AG04450 (cell line): ENCODE data around the gene ZFAND6. TPM values are rescaled to one million over a fixed set of nuclear protein-coding genes. Genes with fewer than 3 reads are reported as not detected.
"Not testable (repeated sequence)": the region's sequence is repeated elsewhere in the genome, so short reads cannot be mapped to it uniquely, and the experiment has no call there.

ENCODE experiments used
- CTCF ChIA-PET: fragments of 300-600, 350-600 bp; formaldehyde crosslinking; extraction: SDS; loops from one replicate; lab custom pipeline; 2022; ENCODE audit warnings: antibody characterized with exemption, inconsistent platforms; lab: Charles Lee
- POLR2A ChIA-PET: fragments of 350-600 bp; formaldehyde crosslinking; extraction: SDS; loops from one replicate; lab custom pipeline; 2021; ENCODE audit warnings: antibody characterized with exemption, inconsistent platforms; lab: Yijun Ruan, JAX
- DNase-seq: peaks from one replicate; pipeline ENCODE4 v3.0.0-alpha.2; 2011; ENCODE audit warnings: low read depth, low spot score
- H3K27ac ChIP-seq: one replicate; pipeline ENCODE4 v1.5.1; 2012; ENCODE audit warnings: low read depth, low read length, control low read depth
- H3K27me3 ChIP-seq: one replicate; pipeline ENCODE4 v1.6.0; 2012; ENCODE audit warnings: low read length; ENCODE audit not compliant: control insufficient read depth, insufficient read depth
- H3K4me3 ChIP-seq: 2 replicates; pipeline ENCODE4 v1.5.1; 2011; ENCODE audit warnings: mild to moderate bottlenecking, low read depth, low read length, control low read depth
- H3K9me3 ChIP-seq: 2 replicates; pipeline ENCODE4 v1.5.1; 2012; ENCODE audit warnings: low read length; ENCODE audit not compliant: control insufficient read depth, insufficient read depth
- polyA minus RNA-seq: library from RNA; depleted of rRNA, polyadenylated mRNA; stranded (reverse); fragments of >200 nt; gene quantifications from 2 replicates; pipeline ENCODE4 v1.2.3, GENCODE V29; 2011; rRNA and poly(A)+ RNA removed
- polyA plus RNA-seq: library from polyadenylated mRNA; depleted of rRNA; stranded (reverse); fragments of >200 nt; gene quantifications from 2 replicates; pipeline ENCODE4 v1.2.3, GENCODE V29; 2011; rRNA removed
- TF ChIP-seq, protein P1 (sequence below): IDR thresholded peaks from 2 replicates; pipeline ENCODE4 v1.5.1; 2011; ENCODE audit warnings: low read depth, low read length, control low read depth, inconsistent platforms

The ZFAND6 gene
- polyA plus RNA-seq (132 and 166 TPM in 2 replicates), polyA minus RNA-seq (71.1 and 102 TPM in 2 replicates)

DNA sequence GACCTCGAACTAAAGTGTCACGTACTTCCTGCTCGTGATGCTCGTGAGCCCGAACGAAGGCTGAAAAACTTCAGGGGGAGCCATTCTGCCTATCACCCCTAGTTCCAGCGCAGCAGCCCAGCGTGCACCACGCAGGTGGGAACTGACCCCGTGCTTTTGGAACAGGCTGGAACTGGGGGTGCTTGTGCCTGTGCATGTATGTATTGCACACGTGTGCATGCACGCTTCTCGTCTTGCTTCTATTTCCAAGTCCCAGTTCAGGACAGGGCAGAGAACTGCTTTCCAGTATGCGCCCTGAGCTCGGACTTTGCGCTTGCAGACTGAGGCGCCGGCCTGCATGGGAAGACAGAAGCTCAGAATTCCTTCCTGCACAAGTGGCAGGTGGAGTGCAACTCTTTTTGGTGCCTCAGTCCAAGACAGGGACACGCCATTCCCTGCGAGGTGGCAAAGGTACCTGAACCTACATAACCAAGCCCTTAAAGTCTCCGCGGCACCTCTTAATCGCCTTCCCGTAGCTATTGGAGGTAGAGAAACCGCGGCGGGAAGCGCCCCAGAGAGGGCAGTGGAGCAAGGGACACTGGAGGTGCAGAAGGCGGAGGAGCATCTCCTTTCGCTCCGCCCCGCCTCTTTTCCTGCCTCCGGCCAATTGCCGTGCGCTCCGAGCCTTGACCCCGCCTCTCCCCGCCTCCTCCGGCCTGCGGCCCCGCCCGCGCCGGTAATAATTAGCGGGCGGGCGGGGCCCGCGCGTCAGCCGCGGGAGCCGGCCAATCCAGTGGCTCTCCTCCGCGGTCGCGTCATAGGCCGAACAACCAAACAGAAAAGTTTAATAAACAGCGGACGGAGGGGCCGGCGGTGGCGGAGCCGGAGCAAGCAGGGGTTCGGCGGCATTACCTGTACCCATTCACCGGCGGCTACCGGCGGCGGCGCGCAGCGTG is at the start of gene ZFAND6:
ZFAND6 (plus strand) TSS at position 826 of the 935 bp plus-strand sequence. CDS start 60,669 bp downstream, outside the sequence.
- CTCF ChIA-PET, result no interaction called here
- H3K4me3 ChIP-seq, result peak within 1 kb of the TSS; percentile 70
- H3K27ac ChIP-seq, result peak within 1 kb of the TSS; percentile 82
- TF ChIP-seq, protein P1, sequence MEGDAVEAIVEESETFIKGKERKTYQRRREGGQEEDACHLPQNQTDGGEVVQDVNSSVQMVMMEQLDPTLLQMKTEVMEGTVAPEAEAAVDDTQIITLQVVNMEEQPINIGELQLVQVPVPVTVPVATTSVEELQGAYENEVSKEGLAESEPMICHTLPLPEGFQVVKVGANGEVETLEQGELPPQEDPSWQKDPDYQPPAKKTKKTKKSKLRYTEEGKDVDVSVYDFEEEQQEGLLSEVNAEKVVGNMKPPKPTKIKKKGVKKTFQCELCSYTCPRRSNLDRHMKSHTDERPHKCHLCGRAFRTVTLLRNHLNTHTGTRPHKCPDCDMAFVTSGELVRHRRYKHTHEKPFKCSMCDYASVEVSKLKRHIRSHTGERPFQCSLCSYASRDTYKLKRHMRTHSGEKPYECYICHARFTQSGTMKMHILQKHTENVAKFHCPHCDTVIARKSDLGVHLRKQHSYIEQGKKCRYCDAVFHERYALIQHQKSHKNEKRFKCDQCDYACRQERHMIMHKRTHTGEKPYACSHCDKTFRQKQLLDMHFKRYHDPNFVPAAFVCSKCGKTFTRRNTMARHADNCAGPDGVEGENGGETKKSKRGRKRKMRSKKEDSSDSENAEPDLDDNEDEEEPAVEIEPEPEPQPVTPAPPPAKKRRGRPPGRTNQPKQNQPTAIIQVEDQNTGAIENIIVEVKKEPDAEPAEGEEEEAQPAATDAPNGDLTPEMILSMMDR, result 0 out of 2 replicates have a peak, but pooled peaks have one; percentile 10
- POLR2A ChIA-PET, result interaction anchor here (1.1 kb wide), 1 partner anchor 93 kb away, joined by 4 read pairs; no protein-coding TSS in a partner anchor
- DNase-seq, result peak; percentile 72
- H3K9me3 ChIP-seq, result no peaks in the 10 kb centered on the region; the same call in 1 of the 2 replicates
- peaks cover 15% of the 10 kb centered on the region for H3K27me3 ChIP-seq

DNA sequence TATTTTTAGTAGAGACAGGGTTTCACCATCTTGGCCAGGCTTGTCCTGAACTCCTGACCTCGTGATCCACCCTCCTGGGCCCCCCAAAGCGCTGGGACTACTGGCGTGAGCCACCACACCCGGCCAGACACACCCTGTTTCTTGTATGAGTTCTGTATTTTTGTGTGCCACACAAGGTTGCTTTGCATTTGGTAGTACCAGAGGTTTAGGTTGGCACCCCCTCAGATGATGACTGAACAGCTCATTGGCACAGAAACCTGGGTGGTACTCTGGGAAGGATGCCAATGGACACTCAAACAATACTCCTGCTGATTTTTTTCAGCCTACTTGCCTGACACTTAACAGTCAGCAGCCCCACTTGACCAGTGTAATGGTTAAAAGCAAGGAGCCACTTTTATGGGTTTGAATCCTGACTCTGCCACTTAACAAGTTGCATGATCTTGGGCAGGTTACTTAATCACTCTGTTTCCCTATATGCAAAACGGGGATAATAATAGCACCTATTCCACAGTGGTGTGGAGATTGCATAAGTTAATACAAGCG is 49.3 kb upstream of the ZFAND6 start:
- H3K27me3 ChIP-seq, result no peaks in the 10 kb centered on the region
- H3K4me3 ChIP-seq, result no peak overlapping the region
- POLR2A ChIA-PET, result no interaction called here
- peak overlapping the region; percentile 33 for H3K27ac ChIP-seq
- no peaks in the 10 kb centered on the region; the same call in 1 of the 2 replicates for H3K9me3 ChIP-seq
- TF ChIP-seq, protein P1, result no peak
- CTCF ChIA-PET, result no interaction called here
- DNase-seq, result no peak

DNA sequence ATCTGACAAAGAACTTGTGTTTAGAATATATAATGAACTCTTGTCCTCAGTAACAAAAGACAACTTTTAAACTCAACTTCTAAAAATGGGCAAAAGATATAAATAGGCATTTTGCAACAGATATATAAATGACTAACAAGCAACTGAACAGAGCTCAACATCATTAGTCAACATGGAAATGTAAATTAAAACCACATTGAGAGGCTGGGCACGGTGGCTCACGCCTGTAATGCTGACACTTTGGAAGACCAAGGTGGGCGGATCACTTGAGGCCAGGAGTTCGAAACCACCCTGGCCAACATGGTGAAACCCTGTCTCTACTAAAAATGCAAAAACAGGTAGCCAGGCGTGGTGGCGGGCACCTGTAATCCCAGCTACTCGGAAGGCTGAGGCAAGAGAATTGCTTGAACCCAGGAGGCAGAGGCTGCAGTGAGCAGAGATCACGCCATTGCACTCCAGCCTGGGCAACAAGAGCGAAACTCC is 48.4 kb upstream of the ZFAND6 start:
- POLR2A ChIA-PET, result interaction anchor here (0.9 kb wide), 1 partner anchor 946 kb away, joined by 3 read pairs; no protein-coding TSS in a partner anchor
- H3K4me3 ChIP-seq, H3K9me3 ChIP-seq, H3K27me3 ChIP-seq, CTCF ChIA-PET: not testable (repeated sequence)
- DNase-seq, result peak; percentile 89
- H3K27ac ChIP-seq, result peak overlapping the region; percentile 72

DNA sequence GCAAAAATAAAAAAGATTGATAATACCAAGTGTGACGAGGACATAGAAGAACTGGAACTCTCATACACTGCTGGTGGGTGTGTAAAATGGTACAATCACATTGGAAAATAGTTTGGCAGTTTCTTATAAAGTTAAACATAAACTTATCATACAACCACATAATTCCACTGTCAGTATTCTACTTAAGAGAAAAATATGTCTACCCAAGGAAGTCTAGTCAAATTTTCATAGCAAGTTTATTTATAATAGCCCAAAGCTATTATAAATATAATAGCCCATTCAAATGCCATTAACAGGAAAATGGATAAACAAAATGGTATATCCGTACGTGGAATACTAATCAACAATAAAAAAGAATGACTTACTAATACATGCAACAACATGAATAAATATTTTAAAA is 47.9 kb upstream of the ZFAND6 start:
- no peaks in the 10 kb centered on the region for H3K27me3 ChIP-seq
- TF ChIP-seq, protein P1, result no peak
- peak overlapping the region; percentile 72 for H3K27ac ChIP-seq
- peaks cover 4% of the 10 kb centered on the region; the same call in 1 of the 2 replicates for H3K9me3 ChIP-seq
- POLR2A ChIA-PET, result no interaction called here
- no peak for DNase-seq
- CTCF ChIA-PET, result no interaction called here
- no peak overlapping the region for H3K4me3 ChIP-seq

DNA sequence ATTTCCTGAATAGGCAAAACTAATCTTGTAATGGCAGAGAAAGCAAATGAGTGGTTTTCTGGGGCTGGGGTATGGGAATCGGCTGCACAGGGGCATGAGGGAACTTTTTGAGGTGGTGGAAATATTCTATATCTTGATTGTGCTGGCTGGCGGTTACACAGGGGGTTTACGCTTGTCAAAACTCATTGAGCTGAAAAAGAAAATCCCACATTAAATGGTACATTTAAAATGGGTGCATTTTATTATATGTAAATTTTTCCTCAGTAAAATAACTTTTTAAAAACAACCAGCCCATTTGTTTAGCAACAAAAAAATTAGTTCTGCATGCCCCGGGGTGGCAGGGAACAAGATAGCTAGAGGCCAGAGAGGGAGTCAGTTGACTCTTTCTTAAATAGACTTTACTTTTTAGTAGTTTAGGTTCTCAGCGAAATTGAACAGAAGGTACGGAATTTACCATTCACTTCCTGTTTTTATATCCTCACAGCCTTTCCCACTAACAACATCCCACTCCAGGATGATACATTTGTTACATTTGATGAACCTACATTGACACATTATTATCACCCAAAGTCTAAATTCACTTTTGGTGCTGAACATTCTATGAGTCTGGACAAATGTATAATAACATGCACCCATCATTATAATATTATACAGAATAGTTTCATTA is 47.3 kb upstream of the ZFAND6 start:
- TF ChIP-seq, protein P1, result no peak
- CTCF ChIA-PET, result no interaction called here
- H3K27me3 ChIP-seq, result no peaks in the 10 kb centered on the region
- POLR2A ChIA-PET, result no interaction called here
- no peak for DNase-seq
- H3K4me3 ChIP-seq, result no peak overlapping the region
- no peak overlapping the region for H3K27ac ChIP-seq
- peaks cover 4% of the 10 kb centered on the region; the same call in 1 of the 2 replicates for H3K9me3 ChIP-seq

DNA sequence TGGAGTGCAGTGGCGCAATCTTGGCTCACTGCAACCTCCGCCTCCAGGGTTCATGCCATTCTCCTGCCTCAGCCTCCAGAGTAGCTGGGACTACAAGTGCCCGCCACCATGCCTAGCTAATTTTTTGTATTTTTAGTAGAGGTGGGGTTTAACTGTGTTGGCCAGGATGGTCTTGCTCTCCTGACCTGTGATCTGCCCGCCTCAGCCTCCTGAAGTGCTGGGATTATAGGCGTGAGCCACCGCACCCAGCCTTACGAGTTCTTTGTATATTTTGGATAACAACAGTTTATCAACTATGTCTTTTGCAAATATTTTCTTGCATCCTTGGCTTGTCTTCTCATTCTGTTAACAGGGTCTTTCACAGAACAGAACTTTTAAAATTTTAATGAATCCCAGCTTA is 45.3 kb upstream of the ZFAND6 start:
- H3K27ac ChIP-seq, DNase-seq, H3K27me3 ChIP-seq, H3K9me3 ChIP-seq, CTCF ChIA-PET, POLR2A ChIA-PET, H3K4me3 ChIP-seq: not testable (repeated sequence)
